GM12878 (cell line): ENCODE data around the gene ABCF1. TPM values are rescaled to one million over a fixed set of nuclear protein-coding genes. Genes with fewer than 3 reads are reported as not detected.
A peak's percentile ranks its signal among the peaks of the same experiment; 100 is the strongest.

Source experiments
- ATAC-seq: fragments of 200-7000 bp; cut with Tn5 transposase; 3 replicates; pipeline ENCODE4 v1.9.1; 2020; ENCODE audit warnings: mild to moderate bottlenecking, moderate library complexity
- BruUV-seq: library from RNA; stranded (reverse); fragments of 400-500 nt; replicated peaks from 2 replicates; lab custom pipeline; 2021; lab: Mats Ljungman, UMichigan
- CTCF ChIA-PET: fragments of 300-600 bp; sonication (Branson Sonifier 250); formaldehyde crosslinking; extraction: SDS; loops from one replicate; lab custom pipeline; 2021; ENCODE audit warnings: inconsistent platforms; lab: Yijun Ruan, JAX
- POLR2A ChIA-PET: fragments of 350-600 bp; formaldehyde crosslinking; extraction: SDS; loops from one replicate; lab custom pipeline; 2021; ENCODE audit warnings: inconsistent platforms; lab: Charles Lee
- RAD21 ChIA-PET: fragments of 300-600 bp; sonication (Branson Sonifier 250); formaldehyde crosslinking; loops from one replicate; lab custom pipeline; 2023; ENCODE audit warnings: antibody characterized with exemption; ENCODE audit not compliant: unreplicated experiment; lab: Charles Lee
- SMC1A ChIA-PET: fragments of 300-600 bp; sonication (Branson Sonifier 250); formaldehyde crosslinking; loops from one replicate; lab custom pipeline; 2023; ENCODE audit not compliant: unreplicated experiment, uncharacterized antibody; lab: Charles Lee
- DNase-seq: peaks from one replicate; pipeline ENCODE4 v3.0.0-alpha.2; 2011; ENCODE audit warnings: low read depth, low spot score
- FAIRE-seq: peaks from 3 replicates; lab custom pipeline; 2011; peaks lifted over from hg19 to GRCh38; lab: Jason Lieb, UNC
- H2AFZ ChIP-seq: 2 replicates; pipeline ENCODE4 v1.6.0; 2011; ENCODE audit warnings: low read depth, low read length, control low read depth; ENCODE audit not compliant: control insufficient read depth
- H3K27ac ChIP-seq: 2 replicates; pipeline ENCODE4 v1.5.1; 2011; ENCODE audit warnings: control low read depth; ENCODE audit not compliant: control insufficient read depth, insufficient read depth
- H3K27me3 ChIP-seq, 2 experiments: replicated peaks in 1 of 2; 2 replicates each; pipeline versions ENCODE4 v1.6.0 to v1.6.1; 2011; ENCODE audit warnings: low read length in 1 of 2; ENCODE audit not compliant: control insufficient read depth in 2 of 2, insufficient read depth in 2 of 2
- H3K36me3 ChIP-seq, 2 experiments: 2 replicates each; pipeline ENCODE4 v1.5.1; 2011; ENCODE audit warnings: low read length in 1 of 2; ENCODE audit not compliant: control insufficient read depth in 2 of 2, insufficient read depth in 2 of 2
- H3K4me1 ChIP-seq: 2 replicates; pipeline ENCODE4 v1.6.1; 2011; ENCODE audit warnings: mild to moderate bottlenecking, low read length, moderate library complexity, mixed read lengths; ENCODE audit not compliant: control insufficient read depth, insufficient read depth
- H3K4me2 ChIP-seq: 2 replicates; pipeline ENCODE4 v1.6.0; 2011; ENCODE audit warnings: control low read depth; ENCODE audit not compliant: control insufficient read depth, insufficient read depth
- H3K4me3 ChIP-seq: fragments of 200-600 bp; sonication (generic); 2 replicates; pipeline ENCODE4 v1.5.1; 2016
- H3K79me2 ChIP-seq: 2 replicates; pipeline ENCODE4 v1.6.0; 2011; ENCODE audit warnings: low read length; ENCODE audit not compliant: control insufficient read depth, insufficient read depth
- H3K9ac ChIP-seq: 2 replicates; pipeline ENCODE4 v1.8.0; 2011; ENCODE audit warnings: low read length, control low read depth, mixed read lengths; ENCODE audit not compliant: control insufficient read depth, insufficient read depth
- H3K9me3 ChIP-seq: replicated peaks from 3 replicates; pipeline ENCODE4 v1.5.1; 2011; ENCODE audit warnings: mild to moderate bottlenecking, low read length; ENCODE audit not compliant: control insufficient read depth, insufficient read depth
- H4K20me1 ChIP-seq: 2 replicates; pipeline ENCODE4 v1.6.0; 2011; ENCODE audit not compliant: control insufficient read depth, insufficient read depth
- MLLT1 ChIP-seq: fragments of 450-650 bp; IDR thresholded peaks from 2 replicates; pipeline ENCODE4 v1.6.1; 2016; ENCODE audit warnings: mild to moderate bottlenecking
- NFYA ChIP-seq: IDR thresholded peaks from 2 replicates; pipeline ENCODE4 v1.6.1; 2011; ENCODE audit warnings: low read depth, mild to moderate bottlenecking, low read length, improper control_type of control experiment, borderline replicate concordance
- POLR2AphosphoS5 ChIP-seq: IDR thresholded peaks from 2 replicates; pipeline ENCODE4 v1.6.1; 2011; ENCODE audit warnings: mild to moderate bottlenecking, low read length, inconsistent platforms
- TCF7 ChIP-seq: IDR thresholded peaks from 2 replicates; pipeline ENCODE4 v1.6.1; 2014; ENCODE audit warnings: antibody characterized with exemption, borderline replicate concordance
- ZNF592 ChIP-seq: fragments of 450-650 bp; IDR thresholded peaks from 2 replicates; pipeline ENCODE4 v1.6.1; 2017; ENCODE audit warnings: mild to moderate bottlenecking, moderate library complexity
- WGBS: methylation state at CpG from one replicate; pipeline ENCODE4 v1.1.6; 2016; ENCODE audit warnings: low lambda C conversion rate; ENCODE audit not compliant: insufficient replicate concordance, insufficient coverage; ENCODE audit errors: missing lambda C conversion rate; 5-methylcytosine and 5-hydroxymethylcytosine counted together
- in situ Hi-C: fragments of 300-500 bp; cut with MboI; formaldehyde crosslinking; loops from 9 replicates; pipeline ENCODE4 v1.14.3; 2018; ENCODE audit warnings: mixed read lengths
- intact Hi-C: fragments of 100-400 bp; cut with micrococcal nuclease; formaldehyde crosslinking; loops from one replicate; pipeline ENCODE4 v1.14.2; 2022; ENCODE audit not compliant: unreplicated experiment
- polyA plus RNA-seq, 11 experiments: library from polyadenylated mRNA; depleted of rRNA in 4 of 11; unstranded in 6 of 11; stranded (reverse) in 5 of 11; fragments of >200 nt; fragmentation: Nextera tagmentation in 4 of 11; fragmentation: Illumina TruSeq in 1 of 11; extraction: Ambion mirVana in 4 of 11; extraction: Trizol in 1 of 11; gene quantifications; 1 replicate in 1 of 11; 2 replicates in 10 of 11; pipeline versions ENCODE4 v1.2.1 to v1.2.3, GENCODE V29; 2011 to 2016; ENCODE audit warnings: inconsistent platforms in 2 of 11, missing spikeins in 2 of 11, low read depth in 1 of 11
- total RNA-seq, 4 experiments: library from RNA; depleted of rRNA in 3 of 4; stranded (reverse); fragments of >200 nt in 3 of 4; fragmentation: Illumina TruSeq in 1 of 4; extraction: Trizol in 1 of 4; gene quantifications; 2 replicates each; pipeline versions ENCODE4 v1.2.1 to v1.2.3, GENCODE V29; 2013 to 2021

Gene ABCF1
- total and polyA plus RNA-seq, 10 of the 15 experiments (the other 5 are each of a cell fraction or from before 2014, with no cell fraction given) = 21.3 to 79.6 (median 55.9) TPM

GRCh38 chr6:30583921-30584320 lies 12.7 kb downstream of the ABCF1 start:
- H3K27ac ChIP-seq = no peak overlapping the region
- H3K27me3 ChIP-seq = no peaks in the 10 kb centered on the region
- H3K4me3 ChIP-seq = no peak overlapping the region
- H3K9me3 ChIP-seq = no peaks in the 10 kb centered on the region
- H3K79me2 ChIP-seq = no peaks in the 10 kb centered on the region
- no peaks in the 10 kb centered on the region for H4K20me1 ChIP-seq
- POLR2A ChIA-PET = interaction anchor here (0.6 to 0.7 kb wide), 2 partner anchors 9 to 937 kb away, joined by 3 read pairs; no protein-coding TSS in a partner anchor
- WGBS = 97% methylated on average over 5 of the region's 5 CpGs
- TF ChIP-seq MLLT1 = no peak
- 0 out of 2 replicates have a peak, but pooled peaks have one; percentile 28 for TF ChIP-seq POLR2AphosphoS5
- no peak for TF ChIP-seq TCF7
- no peak for TF ChIP-seq NFYA
- no peak for TF ChIP-seq ZNF592
- CTCF ChIA-PET = interaction anchor here (1.5 kb wide), 1 partner anchor 13 kb away, joined by 6 read pairs; no protein-coding TSS in a partner anchor
- intact Hi-C loops (no loop called here), in situ Hi-C loops (no loop called here)
- RAD21 ChIA-PET = interaction anchor here (1.3 kb wide), 1 partner anchor 39 kb away, joined by 3 read pairs; no protein-coding TSS in a partner anchor
- H2AFZ ChIP-seq = no peak overlapping the region
- SMC1A ChIA-PET = interaction anchor here (0.8 kb wide), 1 partner anchor 10 kb away, joined by 3 read pairs; no protein-coding TSS in a partner anchor
- BruUV-seq = no TSS peak
- no peak overlapping the region for H3K4me2 ChIP-seq
- no peak overlapping the region for H3K9ac ChIP-seq
- no peaks in the 10 kb centered on the region for H3K4me1 ChIP-seq
- no peak for ATAC-seq
- DNase-seq = no peak
- H3K36me3 ChIP-seq = peaks cover 27 to 45% of the 10 kb centered on the region in 2 experiments
- no peak for FAIRE-seq
